Esophagus muscularis mucosa (tissue), 3 donors: ENCODE results near the gene ENOX1.

Experiments used
- CTCF ChIP-seq, 3 experiments: fragments of 200-600 bp in 2 of 3; fragments of 450-650 bp in 1 of 3; sonication (generic) in 2 of 3; IDR thresholded peaks; one replicate each; pipeline ENCODE4 v1.5.1; 2017 to 2019; ENCODE audit warnings: antibody characterized with exemption in 3 of 3, mild to moderate bottlenecking in 2 of 3, moderate library complexity in 1 of 3
- POLR2A ChIP-seq: fragments of 450-650 bp; IDR thresholded peaks from one replicate; pipeline ENCODE4 v1.6.1; 2017; ENCODE audit warnings: antibody characterized with exemption, moderate library complexity, mild to moderate bottlenecking, low read depth

GRCh38 chr13:43264458-43264857, 522.3 kb downstream of the ENOX1 start:
- TF ChIP-seq CTCF (IDR thresholded peaks at IDR 0.05) (no peak), POLR2A (no peak)
